NCI-H2081 treated with DMSO at 0.1 percent for 48 hours (cell line): ENCODE measurements around the gene GALNT6.

ENCODE experiments used
- DNase-seq: peaks from one replicate; lab custom pipeline; 2025; lab: John Stamatoyannopoulos, UW

Gene GALNT6

DNA sequence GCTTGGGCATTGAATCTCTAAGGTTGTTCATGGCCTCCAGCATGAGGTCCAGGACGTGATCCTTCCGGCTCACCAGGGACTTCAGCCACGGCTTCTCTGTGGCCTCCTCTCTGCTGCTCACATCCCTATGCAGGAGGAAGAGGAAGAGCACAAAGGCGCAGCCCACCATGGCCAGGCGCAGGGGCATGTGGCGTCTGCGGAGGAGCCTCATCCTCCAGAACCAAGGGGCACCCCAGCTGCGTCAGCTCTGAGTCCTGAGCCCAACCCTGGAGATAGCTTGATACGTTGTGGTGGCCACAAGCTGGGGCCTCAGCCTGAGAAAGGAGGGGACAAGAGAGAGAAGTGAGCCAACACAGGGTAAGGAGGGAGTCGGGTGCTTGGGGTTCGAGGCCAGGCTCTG, 11.6 kb downstream of the GALNT6 start:
- no peak for DNase-seq

DNA sequence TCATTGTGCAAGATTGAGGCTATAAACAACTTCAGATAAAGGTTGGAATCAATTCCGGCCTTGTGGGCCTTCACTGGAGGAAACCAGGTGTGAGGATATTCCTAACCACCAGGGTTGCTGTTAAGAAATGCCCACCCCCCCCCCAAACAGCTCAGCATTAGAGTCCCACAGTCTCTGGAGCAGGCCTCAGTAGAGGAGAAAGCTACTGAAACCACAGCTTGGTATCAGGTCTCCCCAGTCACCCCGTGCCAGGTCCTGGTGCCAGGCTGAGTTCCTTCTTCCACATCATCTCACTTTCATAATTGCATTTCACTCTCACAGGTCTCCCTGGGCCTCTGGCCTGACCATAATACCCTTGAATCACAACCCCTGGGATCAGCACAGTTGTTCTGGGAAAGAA, 12.5 kb downstream of the GALNT6 start:
- no peak for DNase-seq

DNA sequence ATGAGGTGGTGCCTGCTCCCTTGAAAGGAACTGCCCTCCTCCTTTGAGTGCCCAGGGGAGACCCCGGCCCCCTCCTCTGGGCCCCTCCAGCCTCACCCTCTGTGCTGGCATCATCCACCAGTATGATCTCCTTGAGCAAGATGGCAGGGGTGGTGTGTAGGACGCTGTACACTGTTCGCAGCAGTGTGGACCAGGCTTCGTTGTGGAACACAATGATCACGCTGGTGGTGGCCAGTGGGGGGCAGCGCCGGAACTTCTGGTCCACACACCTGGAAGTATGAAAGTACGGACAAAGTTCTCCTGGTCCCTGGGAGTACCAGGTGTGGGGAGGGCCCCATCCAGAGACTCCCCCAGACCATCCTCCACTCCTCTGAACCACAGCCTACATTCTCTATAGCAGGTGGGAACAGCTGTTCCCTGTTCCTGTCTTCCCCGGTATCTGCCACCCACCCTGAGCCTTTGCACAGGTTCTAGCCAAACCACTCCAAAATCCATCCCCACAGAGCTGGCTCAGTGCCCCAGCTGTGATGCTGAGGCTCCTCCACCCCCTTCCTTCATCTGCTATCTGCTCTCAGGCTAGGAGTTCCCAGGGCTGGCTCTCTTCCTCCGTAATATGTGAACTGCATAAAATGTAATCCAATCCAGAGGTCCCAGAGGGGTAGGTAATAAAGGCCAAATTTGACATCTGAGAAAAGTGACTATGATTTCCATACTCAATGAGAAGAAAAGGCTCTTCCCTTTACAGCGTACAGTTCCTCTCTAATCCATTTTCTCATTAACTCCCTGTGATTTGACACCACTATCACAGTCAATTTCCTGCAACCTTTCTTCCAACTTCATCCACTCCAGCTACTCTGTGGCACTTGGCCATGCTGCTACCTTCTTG, 13.9 kb downstream of the GALNT6 start:
- no peak for DNase-seq

DNA sequence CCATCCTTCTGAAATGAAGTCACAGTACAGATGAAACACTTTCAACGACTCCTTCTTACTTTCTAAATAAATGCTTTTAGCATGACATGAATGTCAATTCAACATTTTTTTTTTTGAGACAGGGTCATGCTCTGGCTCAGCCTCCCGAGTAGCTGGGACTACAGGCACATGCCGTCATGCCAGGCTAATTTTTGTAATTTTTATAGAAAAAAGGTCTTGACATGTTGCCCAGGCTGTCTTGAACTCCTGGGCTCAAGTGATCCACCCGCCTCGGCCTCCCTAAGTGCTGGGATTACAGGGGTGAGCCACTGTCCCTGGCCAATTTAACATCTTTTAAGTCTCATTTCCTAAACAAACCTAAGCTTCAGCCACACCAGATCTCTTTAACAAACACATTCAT, 16.4 kb downstream of the GALNT6 start:
- DNase-seq, result no peak

DNA sequence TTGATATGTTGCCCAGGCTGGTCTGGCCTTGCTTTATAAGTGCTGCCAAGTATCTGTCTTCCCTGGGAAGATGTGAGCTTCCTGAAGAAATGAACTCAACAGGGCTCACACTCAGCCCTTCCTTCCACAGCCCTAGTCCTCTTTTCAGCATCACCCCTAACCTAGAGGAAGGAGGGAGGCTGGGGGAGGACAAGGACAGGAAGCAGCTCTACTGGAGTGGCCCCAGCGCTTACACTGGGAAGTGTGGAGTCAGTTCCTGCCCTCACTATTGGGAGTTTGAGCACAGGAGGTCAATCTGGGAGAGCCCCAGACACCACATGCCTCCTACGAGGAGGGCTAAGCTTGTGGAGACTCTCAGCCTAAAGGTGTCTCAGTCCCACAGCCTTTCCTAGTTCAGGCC, 16.8 kb downstream of the GALNT6 start:
- DNase-seq, result no peak

DNA sequence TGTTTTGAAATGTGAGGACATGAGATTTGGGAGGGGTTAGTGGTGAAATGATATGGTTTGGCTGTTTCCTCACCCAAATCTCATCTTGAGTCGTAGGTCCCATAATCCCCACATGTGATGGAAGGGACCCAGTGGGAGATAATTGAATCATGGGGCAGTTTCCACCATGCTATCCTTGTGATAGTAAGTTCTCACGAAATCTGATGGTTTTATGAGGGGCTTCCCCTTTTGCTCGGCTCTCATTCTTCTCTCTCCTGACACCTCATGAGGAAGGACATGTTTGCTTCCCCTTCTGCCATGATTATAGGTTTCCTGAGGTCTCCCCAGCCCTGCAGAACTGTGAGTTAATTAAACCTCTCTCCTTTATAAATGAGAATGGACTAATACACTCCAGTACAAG, 18.0 kb downstream of the GALNT6 start:
- no peak for DNase-seq

DNA sequence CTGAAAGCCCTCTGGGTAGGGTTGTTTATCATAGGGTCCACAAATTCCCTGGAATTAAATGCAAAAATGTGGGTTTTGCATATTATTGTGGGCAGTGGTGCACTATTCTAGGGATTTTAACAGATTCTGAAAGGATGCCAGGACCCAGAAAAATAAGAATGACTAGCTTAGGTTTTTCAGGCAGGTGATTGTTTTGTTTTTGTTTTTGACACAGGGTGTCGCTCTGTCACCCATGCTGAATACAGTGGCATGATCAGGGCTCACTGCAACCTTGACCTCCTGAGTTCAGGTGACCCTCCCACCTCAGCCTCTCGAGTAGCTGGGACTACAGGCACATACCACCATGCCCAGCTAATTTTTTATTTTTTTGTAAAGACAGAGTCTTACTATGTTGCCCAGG, 19.2 kb downstream of the GALNT6 start:
- DNase-seq, result no peak

DNA sequence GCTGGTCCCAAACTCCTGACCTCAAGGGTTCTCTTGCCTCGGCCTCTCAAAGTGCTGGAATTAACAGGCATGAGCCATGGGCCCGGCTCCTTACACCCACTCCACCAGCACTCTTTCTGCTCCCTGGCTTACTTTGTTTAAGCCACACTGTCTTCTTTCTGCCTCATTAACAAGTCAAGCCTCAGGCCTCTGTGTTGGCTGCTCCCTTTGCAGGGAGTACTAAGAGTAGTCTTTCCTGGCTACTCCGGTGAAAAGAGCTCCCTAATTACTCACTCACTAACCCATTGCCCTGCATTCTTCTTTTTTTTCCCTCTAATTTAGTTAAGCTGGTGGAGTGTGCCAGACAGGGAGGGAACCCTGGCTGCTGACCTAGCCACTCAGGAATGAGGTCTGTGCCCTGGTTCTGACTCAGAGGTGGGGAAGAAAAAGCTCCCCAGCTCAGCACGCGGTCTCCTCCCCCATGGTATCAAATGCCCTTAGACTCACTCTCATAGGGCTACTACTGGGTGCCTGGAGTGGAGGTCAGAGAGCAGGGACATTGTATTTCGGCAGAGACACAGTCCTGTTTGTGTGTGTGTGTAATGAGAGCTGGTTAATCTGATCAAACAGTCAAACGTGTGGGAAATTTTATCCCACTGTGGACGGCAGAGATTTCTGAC, 19.8 kb downstream of the GALNT6 start:
- no peak for DNase-seq

DNA sequence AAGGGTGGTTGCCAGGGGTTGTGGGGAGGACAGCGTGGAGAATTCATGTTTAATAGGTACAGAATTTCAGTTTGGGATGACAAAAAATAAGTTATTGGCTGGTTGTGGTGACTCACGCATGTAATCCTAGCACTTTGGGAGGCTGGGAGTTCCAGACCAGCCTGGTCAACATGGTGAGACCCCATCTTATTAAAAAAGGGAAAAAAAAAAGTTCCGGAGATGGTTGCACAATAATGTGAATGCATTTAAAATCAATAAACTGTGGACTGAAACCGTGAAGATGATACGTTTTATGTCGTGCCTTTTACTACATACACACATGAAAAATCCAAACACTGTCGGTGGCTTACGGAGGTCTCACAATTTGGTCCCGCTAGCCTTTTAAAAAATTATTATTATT, 20.5 kb downstream of the GALNT6 start:
- no peak for DNase-seq

DNA sequence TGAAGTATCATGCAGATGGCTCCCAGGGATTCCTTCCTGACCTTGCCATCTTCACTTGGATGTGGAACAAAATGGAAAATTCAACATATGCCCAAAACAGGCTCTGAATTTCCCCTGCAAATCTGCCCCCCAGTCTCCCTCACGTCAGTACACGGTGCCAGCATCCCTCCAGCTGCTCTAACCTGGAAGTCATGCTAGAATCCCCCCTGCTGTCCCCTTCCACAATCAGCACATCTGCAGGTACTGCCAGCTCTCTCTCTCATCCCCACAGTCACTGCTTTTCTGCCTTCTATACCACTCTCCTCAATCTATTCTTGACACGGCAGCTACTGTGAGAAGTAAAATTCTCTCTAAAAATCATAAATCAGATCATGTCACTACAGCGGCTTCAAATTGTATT, 21.6 kb downstream of the GALNT6 start:
- no peak for DNase-seq

DNA sequence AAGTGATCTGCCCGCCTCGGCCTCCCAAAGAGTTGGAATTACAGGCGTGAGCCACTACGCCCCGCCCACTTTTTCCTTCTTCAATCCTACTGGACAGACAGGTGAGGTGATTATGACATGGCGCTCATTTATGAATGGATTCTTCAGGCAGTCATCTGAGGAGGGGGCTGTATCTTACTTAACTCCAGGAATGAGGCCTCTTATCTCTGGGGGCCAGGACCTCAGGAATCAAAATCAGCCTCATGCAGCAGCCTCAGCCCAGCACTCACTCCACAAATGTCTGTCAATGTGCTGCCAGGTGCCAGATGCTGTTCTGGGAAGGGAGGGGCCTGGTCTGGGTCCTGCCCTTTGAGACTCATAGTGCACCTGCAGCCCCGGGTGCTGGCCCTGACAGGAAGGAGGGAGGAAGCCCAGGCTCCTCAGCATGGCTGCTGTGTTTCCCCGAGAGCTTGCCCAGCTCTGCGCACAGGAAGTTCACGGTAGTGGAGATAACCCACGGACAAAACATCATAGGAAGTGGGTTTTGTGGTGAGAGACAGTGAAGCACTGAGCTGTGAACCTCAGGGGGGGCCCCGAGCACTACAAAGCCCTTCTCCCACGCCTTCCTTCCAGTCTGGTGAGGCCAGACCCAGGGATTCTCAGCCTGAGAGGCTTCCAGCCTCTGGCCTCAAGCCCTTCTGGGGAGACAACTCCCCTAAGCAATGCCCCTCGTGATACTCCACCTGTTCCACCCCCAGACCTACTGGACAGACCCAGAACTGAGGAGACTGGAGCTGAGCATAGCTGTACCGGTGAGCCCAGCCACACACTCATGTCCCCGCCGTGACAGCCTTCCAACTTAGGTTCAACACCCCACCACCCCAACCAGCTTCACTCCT, 22.3 kb downstream of the GALNT6 start:
- DNase-seq, result no peak

DNA sequence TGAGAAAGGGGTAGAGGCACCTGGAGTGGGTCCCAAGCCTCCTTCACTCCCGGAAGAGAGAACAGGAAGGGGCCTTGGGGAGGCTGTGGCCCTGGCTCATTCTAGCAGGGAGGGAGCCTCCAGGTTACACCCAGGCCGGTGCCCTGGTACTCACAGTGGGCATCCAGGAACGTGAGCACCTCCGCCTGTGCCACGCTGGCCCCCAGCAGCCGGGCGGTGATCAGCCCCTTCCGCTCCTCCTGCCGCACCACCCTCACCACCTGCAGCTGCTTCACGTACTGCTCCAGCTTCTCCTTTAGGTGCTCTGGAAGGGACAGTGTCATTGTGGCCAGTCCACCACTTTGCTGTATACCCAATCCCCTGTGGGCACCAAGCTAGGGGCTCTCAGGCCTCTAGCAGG, 25.9 kb downstream of the GALNT6 start:
- no peak for DNase-seq

DNA sequence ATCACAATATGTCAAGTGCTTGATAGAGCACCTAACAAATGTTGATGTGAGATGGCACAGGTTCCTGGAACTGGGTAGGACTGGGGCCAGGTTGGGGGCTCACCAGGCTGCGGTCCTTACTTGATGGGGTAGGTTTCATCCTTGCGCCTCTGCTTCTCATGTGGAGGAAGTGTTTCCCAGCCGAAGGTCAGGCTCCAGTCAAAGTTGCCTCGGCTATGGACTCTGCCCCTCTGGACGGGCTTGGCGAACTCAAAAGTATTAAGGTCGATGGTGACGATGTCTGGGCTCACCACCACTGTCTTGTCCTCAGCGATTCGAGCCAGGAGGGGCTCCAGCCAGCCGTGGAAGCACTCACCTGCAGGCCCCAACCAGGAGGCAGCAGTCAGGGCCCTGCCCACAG, 27.2 kb downstream of the GALNT6 start:
- no peak for DNase-seq

DNA sequence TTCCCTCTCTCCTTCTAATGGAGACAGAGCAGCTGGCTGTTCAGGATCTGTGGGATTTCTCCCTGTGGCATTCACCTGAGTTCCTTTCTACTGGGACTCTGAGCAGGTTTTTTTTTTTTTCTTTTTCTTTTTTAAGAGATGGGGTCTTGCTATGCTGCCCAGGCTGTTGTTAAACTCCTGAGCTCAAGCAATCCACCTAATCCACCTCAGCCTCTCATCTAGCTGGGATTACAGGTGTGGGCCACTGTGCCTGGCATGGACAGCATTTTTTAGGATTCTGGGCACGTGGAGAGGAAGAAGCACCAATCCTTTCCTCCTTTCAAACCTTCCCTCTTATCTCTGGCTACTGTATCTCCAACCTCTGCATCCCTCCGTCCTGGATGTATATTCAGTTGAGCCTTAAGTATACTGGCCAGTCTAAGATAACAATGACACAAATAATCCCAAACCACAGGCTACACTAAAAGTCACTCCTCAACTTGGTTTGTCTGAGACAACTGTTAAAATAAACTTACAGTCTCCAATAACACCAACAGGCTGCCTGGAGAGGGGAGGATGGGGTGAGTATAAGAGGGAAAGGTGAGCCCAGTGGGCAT, 28.4 kb downstream of the GALNT6 start:
- no peak for DNase-seq

DNA sequence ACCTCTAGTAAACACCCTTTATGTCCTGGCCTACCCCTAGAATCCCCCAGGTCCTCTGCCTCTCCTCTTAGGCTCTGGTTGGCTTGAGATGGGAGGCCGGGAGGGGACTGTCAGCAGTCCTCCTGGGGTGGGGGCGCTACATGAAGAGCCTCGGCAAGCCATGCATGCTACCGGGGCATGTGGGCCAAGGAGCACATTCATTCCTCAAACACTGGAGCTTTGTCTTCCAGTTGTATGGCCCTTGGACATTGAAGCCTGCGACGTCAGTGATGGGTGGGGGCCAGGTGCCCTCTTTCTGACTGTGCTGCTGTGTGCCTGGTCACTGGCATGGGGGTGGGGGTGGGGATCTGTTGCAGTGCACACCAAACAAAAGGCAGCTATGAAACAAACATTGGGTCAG, 28.9 kb downstream of the GALNT6 start:
- DNase-seq, result no peak

DNA sequence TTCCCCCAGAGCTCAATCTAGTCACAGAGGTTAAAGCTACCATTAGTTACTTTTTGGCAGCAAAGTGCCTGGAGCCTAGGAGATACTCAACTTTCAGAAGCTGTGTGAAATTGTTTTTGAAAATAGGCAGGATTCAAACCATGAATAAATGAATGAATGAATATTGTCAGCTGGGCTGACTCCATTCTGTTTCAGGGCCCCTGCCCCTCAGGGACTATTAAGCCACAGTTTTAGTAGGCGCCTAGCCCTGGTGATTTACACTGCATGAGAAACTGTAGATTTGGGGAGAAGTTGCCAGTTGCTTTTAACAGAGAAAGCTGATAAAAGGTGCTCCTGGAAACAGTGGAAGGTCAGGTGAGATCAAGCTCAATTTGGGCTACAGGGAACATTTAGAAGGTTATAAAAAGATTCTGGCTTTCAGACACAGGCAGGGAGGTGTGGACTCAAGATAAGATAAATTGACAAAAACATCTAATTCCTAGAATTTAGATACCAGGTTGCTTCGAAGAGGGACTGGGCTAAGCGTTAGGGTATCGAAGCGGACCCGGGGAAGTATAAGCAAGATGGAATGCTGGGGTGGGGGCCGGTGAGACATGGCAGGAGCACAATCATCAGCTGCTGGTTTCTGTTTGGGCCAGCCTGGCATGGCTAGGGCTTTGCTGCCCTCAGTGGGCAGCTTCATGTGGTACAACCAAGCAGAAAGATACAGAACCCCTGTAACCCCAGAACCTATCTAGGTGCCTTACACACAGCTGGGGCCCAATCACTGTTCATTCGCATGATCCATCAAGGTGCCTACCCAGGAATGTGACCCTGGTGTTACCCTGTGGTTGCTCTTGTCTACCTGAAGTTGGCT, 29.8 kb downstream of the GALNT6 start:
- DNase-seq, result no peak

DNA sequence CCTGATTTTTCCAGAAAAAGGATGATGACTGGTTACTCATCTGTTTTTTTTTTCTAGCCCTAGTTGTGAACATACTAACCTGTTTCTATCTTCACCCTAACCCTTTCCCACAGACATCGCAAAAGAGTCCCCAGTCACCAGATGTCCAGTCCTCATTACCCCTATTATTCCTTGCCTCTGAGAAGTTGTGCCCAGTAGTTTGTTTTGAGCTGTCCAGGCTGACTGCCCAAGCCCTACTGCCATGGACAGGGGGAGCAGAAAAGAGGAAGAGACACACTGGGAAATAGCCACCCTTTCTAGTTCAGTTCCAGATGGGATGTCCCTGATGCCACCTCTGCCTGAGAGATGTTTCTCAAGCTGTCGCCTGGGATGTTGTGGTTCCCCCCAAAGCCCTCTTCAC, 30.9 kb downstream of the GALNT6 start:
- no peak for DNase-seq

DNA sequence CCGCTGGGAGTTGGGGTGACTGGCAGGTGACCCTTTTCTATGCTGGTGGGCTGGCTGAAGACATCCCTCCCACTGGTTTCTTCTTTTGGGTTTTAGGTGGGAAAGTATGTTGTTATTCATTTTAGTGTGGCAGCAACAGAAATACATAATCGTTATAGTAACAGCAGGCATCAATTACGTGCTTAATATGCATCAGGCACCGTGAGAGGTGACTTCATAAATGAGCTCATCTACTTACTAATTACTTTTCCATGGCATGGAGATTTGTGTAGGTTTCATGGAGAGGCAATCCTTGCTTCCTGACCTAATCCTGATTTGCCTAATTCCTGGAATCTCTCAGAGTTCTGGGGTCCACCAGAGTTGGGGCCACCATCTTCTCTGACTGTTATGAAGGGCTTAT, 31.4 kb downstream of the GALNT6 start:
- no peak for DNase-seq

DNA sequence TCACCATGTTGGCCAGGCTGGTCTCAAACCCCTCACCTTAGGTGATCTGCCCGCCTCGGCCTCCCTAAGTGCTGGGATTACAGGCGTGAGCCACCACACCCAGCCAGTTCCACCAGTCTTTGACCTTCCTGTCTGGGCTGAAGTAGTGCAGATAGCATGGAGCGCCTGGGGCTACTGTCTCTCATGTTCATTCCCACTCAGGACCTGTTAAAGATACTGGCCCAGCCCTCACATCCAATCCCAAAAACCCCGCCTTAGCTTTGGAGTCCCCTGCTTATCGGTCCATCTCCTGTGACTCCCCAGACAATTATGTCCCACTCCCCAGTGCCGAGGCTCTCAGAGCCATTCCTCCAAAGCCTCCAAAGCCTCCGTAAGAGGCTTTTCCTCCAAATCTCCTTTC, 32.7 kb downstream of the GALNT6 start:
- DNase-seq, result no peak

DNA sequence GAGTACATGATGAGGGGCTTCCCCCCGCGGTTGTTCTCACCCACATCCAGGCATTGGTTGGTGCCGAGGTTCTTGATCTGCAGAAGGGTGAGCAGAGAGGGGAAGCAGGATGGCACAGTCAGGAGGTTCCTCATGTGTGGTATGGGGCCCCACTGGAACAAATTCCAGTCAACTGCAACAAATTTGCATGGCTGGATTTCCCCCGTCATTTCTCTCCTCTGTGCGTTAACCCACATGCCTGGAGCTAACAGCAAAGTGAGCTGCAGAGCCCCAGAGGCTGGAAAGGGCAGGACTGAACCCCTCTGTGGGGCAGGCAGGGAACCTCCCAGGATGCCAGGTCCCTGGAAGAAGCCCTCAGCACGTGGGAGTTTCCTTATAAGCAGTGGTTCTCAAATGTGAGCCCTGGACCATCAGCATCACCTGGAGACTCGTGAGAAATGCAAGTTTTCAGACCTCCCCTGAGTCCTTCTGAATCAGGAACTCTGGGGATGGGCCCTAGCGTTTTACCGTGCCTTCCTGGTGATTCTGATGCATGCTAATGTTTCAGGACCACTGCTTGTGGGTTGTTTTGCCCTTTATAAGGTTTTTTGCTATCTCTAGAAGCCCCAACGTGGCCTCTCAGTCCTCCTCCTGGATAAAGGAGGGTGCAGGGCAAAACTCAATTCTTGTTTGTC, 33.7 kb downstream of the GALNT6 start:
- no peak for DNase-seq
